Measurements from ENCODE around the gene TREX2. TPM values are rescaled to one million over a fixed set of nuclear protein-coding genes. Genes with fewer than 3 reads are reported as not detected.

The TREX2 gene
- total RNA-seq, 4 donors from 2014 or later = 1.1 to 3.1 (median 3.0) TPM; not detected in 1

DNA sequence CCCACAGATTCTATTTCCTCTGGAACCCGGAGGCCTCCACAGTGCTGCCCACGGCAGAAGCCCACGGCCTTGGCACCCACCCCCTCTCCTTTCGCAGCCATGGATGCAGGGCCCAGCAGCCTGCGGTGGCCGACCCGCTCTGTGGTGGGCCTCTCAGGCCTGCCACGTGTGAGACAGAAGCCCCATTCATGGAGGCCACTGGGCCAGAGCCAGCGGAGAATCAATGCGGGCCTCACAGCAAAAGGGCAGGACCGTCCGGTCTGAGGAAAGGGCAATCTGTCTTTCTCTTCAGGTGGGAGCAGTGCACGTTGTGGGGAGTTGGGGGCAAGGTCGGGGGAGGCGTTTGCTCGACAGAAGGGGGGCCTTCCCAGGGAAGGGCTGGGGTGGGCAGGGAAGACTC is 32.9 kb upstream of the TREX2 start:
- H3K27me3 ChIP-seq = no peaks in the 10 kb centered on the region
- H3K27ac ChIP-seq = no peak overlapping the region
- H3K9me3 ChIP-seq = no peaks in the 10 kb centered on the region
- no peak for DNase-seq
- no peak for TF ChIP-seq POLR2A (IDR thresholded peaks at IDR 0.05)
- TF ChIP-seq, protein P1, sequence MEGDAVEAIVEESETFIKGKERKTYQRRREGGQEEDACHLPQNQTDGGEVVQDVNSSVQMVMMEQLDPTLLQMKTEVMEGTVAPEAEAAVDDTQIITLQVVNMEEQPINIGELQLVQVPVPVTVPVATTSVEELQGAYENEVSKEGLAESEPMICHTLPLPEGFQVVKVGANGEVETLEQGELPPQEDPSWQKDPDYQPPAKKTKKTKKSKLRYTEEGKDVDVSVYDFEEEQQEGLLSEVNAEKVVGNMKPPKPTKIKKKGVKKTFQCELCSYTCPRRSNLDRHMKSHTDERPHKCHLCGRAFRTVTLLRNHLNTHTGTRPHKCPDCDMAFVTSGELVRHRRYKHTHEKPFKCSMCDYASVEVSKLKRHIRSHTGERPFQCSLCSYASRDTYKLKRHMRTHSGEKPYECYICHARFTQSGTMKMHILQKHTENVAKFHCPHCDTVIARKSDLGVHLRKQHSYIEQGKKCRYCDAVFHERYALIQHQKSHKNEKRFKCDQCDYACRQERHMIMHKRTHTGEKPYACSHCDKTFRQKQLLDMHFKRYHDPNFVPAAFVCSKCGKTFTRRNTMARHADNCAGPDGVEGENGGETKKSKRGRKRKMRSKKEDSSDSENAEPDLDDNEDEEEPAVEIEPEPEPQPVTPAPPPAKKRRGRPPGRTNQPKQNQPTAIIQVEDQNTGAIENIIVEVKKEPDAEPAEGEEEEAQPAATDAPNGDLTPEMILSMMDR (IDR thresholded peaks at IDR 0.05) = no peak
- peaks cover 0 to 3% (median 0%) of the 10 kb centered on the region in 4 donors for H3K4me1 ChIP-seq
- no peaks in the 10 kb centered on the region for H3K36me3 ChIP-seq
- no peak overlapping the region for H3K4me3 ChIP-seq

GRCh38 chrX:153477901-153478300 is 32.0 kb upstream of the TREX2 start:
- peaks cover 0 to 3% (median 0%) of the 10 kb centered on the region in 4 donors for H3K4me1 ChIP-seq
- no peak overlapping the region for H3K4me3 ChIP-seq
- no peaks in the 10 kb centered on the region for H3K27me3 ChIP-seq
- DNase-seq = no peak
- TF ChIP-seq, protein P1 (IDR thresholded peaks at IDR 0.05) = no peak
- TF ChIP-seq POLR2A (IDR thresholded peaks at IDR 0.05) = no peak
- no peak overlapping the region for H3K27ac ChIP-seq
- H3K9me3 ChIP-seq = no peaks in the 10 kb centered on the region
- H3K36me3 ChIP-seq = no peaks in the 10 kb centered on the region

GRCh38 chrX:153477364-153477857 is 31.6 kb upstream of the TREX2 start:
- Histone ChIP-seq H3K27me3 (no peaks in the 10 kb centered on the region), H3K27ac (no peak overlapping the region), H3K4me3 (no peak overlapping the region), H3K9me3 (no peaks in the 10 kb centered on the region), H3K36me3 (no peaks in the 10 kb centered on the region), H3K4me1 (peaks cover 0 to 3% (median 0%) of the 10 kb centered on the region in 4 donors)
- DNase-seq = no peak
- TF ChIP-seq POLR2A (IDR thresholded peaks at IDR 0.05) = no peak
- TF ChIP-seq, protein P1 (IDR thresholded peaks at IDR 0.05) = no peak

DNA sequence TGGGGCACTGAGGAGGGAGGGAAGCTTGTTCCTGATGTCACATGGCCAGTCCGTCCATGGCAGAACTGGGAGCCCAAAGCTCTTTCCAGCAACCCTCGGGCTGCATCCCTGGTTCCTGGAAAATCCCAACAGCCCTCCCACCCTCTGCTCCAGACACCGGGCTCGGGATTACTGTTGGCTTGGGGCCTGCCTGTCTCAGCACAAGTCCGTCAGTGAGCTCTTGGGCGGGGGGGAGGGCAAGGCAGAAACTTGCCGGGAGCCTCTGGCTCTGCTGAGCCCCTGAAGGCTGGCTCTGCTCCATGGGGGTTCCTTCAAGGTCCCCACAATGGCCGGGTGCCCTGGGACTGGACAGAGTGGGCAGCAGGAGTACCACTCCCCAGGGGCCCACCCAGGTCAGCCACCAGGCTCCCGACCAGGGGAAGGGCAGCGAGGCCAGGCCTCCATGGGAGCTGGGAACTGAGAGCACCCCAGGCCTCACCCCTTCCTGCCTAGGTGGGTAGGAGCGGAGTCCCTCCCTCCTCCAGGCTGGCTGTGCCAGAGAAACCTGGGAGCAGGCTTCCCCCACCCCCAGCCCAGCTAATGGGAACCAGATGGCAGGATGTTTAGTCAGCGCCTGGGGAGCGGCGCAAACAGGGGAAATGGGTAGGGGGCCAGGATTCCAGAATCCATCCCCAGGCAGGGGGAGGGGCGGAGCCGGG is 31.0 kb upstream of the TREX2 start:
- TF ChIP-seq, protein P1 (IDR thresholded peaks at IDR 0.05) = no peak
- TF ChIP-seq POLR2A (IDR thresholded peaks at IDR 0.05) = no peak
- H3K9me3 ChIP-seq = no peaks in the 10 kb centered on the region
- H3K36me3 ChIP-seq = no peaks in the 10 kb centered on the region
- H3K27ac ChIP-seq = peak overlapping the region in 1 of 4 donors; percentile 25
- no peaks in the 10 kb centered on the region for H3K27me3 ChIP-seq
- DNase-seq = no peak
- peaks cover 0 to 3% (median 0%) of the 10 kb centered on the region in 4 donors for H3K4me1 ChIP-seq
- no peak overlapping the region for H3K4me3 ChIP-seq

GRCh38 chrX:153475751-153476281 is 30.0 kb upstream of the TREX2 start:
- Histone ChIP-seq H3K27me3 (no peaks in the 10 kb centered on the region), H3K36me3 (no peaks in the 10 kb centered on the region), H3K4me1 (peaks cover 0 to 3% (median 0%) of the 10 kb centered on the region in 4 donors), H3K27ac (no peak overlapping the region), H3K9me3 (no peaks in the 10 kb centered on the region), H3K4me3 (no peak overlapping the region)
- TF ChIP-seq POLR2A (IDR thresholded peaks at IDR 0.05) = no peak
- TF ChIP-seq, protein P1 (IDR thresholded peaks at IDR 0.05) = no peak
- DNase-seq = no peak

Data from Peyer's patch (tissue), 4 donors.